Mammary epithelial cell (primary cell): ENCODE measurements around the gene KDELR1.

Source experiments
- CTCF ChIP-seq, 2 donors: IDR thresholded peaks in 1 of 2; conservative IDR thresholded peaks in 1 of 2; 2 replicates each; pipeline ENCODE4 v1.5.1; 2011 to 2012; ENCODE audit warnings: inconsistent platforms in 2 of 2, low read length in 2 of 2, mild to moderate bottlenecking in 2 of 2, control low read depth in 1 of 2, low read depth in 1 of 2; ENCODE audit not compliant: insufficient read depth in 1 of 2; ENCODE audit errors: extremely low read depth in 1 of 2
- EZH2 ChIP-seq: IDR thresholded peaks from 2 replicates; pipeline ENCODE4 v1.6.1; 2012; ENCODE audit warnings: low read length, inconsistent platforms, borderline replicate concordance

GRCh38 chr19:48392860-48393558 lies 1.7 kb upstream of the KDELR1 start:
- TF ChIP-seq CTCF (conservative IDR thresholded peaks at IDR 0.05 in 1 of 2, IDR thresholded peaks at IDR 0.05 in 1 of 2; ENCODE audit: extremely low read depth in 1 of 2, insufficient read depth in 1 of 2, low read depth in 1 of 2, low read length in 2 of 2) (no peak), EZH2 (no peak)
